Mesenteric fat pad (tissue), 1 donor: ENCODE data around the gene PTBP3. TPM values are rescaled to one million over a fixed set of nuclear protein-coding genes. Genes with fewer than 3 reads are reported as not detected.
"Not testable (repeated sequence)": the region's sequence is repeated elsewhere in the genome, so short reads cannot be mapped to it uniquely, and the experiment has no call there.

ENCODE experiments used
- DNase-seq: peaks from one replicate; pipeline ENCODE4 v3.0.0-alpha.2; 2020; ENCODE audit warnings: low spot score
- total RNA-seq: library from RNA; stranded (reverse); fragmentation: NEBNext Ultra II Directional; extraction: Animal tissue kit (Norgen Biotek cat#: 25700); gene quantifications from one replicate; pipeline ENCODE4 v1.2.1, GENCODE V29; 2021
- donor health status: DM: yes; HTN: yes; CAD: no.

Gene PTBP3
- total RNA-seq, 1 donor from 2014 or later, result 53.6 TPM

DNA sequence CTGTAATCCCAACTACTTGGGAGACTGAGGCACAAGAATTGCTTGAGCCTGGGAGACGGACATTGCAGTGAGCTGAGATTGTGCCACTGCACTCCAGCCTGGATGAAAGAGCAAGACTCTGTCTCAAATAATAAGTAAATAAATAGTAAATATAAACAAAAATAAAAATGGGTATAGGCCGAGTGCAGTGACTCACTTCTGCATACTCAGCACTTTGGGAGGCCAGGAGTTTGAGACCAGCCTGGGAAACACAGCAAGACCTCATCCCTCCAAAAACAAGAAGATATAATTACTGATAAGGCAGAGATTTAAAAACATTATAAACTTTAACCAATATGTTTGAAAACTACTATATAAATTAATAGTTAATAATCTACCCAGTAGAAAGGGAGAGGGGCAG is 120.5 kb downstream of the PTBP3 start:
- DNase-seq, result no peak

DNA sequence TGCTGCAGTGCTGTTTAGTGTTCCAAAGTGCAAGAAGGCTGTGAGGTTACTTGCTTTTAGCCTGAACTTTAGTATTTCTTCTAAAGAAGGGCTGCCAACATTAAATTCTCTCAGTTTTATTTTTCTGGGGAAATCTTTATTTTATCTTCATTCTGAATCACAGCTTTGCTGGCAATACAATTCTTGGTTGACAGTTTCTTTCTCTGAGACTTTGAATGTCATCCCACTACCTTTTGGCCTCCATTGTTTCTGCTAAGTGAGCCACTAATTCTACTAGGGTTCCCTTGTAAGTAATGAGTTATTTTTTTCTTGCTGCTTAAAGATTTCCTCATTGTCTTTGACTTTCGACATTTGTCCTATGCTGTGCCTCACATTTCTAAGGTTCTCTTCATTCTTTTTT is 126.0 kb downstream of the PTBP3 start:
- no peak for DNase-seq

DNA sequence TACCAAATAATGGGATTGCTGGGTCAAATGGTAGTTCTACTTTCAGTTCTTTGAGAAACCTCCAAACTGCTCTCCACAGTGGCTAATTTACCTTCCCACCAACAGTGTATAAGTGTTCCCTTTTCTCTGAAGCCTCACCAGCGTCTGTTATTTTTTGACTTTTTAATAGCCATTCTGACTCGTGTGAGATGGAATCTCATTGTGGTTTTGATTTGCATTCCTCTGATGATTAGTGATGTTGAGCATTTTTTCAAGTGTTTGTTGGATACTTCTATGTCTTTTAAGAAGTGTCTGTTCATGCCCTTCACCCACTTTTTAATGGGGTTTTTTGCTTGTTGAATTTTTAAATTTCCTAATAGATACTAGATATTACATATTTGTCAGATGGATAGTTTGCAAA is 129.9 kb downstream of the PTBP3 start:
- no peak for DNase-seq

DNA sequence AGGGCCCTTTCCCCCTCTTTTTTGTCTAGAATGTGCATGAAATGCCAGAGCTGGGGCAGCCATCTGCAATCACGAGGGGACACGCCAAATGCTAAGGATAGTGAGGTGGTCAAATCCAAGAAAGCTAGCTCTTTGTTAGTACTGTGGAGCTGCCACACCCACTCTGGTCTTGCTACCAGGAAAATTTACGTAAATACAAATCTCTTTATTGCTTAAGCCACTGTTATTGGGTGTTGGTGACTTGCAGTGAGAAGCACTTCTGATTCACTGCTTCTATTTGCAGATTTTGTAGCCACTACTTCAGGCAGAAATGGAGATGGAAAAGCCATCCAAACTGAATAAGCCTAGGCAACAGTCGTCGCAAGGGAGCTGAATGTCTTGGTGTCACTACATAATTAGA is 132.7 kb downstream of the PTBP3 start:
- DNase-seq, result no peak

DNA sequence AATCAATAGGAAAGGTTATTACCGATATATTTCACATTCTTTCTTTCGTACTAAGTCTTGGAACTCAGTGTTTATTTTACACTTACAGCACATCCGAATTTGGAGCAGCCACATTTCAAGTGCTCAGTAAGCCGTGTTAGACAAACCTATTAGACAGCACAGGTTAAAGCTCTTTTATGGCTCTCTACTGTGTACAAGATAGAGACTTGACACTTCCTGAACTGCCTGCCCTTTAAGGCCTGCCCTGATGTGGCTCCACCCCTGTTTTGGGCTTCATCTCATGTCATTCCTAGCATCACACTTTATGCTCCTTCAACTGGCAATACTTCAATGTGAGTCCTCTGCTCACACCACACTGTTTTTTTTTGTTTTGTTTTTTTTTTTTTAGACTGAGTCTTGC is 134.8 kb downstream of the PTBP3 start:
- no peak for DNase-seq

DNA sequence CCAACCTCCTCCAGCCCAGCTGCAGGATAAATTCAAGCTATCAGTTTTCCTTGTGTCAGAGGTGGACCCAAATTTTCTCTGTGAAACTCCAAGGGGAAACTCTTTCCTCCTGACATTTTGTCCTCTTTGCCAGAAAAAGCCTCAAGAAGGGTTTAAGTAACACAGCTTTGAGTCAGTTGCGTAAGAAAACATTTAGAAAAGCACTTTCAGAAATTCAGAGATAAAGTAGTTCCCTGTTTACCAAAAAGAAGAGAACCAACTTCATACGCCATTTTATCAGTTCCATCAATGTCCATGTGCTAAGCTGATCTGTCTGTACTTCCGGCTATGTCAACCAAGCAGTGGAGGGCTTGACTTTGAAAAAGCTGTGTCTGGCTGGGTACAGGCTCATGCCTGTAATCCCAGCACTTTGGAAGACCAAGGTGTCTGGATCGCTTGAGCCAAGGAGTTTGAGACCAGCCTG is 138.4 kb downstream of the PTBP3 start:
- no peak for DNase-seq

DNA sequence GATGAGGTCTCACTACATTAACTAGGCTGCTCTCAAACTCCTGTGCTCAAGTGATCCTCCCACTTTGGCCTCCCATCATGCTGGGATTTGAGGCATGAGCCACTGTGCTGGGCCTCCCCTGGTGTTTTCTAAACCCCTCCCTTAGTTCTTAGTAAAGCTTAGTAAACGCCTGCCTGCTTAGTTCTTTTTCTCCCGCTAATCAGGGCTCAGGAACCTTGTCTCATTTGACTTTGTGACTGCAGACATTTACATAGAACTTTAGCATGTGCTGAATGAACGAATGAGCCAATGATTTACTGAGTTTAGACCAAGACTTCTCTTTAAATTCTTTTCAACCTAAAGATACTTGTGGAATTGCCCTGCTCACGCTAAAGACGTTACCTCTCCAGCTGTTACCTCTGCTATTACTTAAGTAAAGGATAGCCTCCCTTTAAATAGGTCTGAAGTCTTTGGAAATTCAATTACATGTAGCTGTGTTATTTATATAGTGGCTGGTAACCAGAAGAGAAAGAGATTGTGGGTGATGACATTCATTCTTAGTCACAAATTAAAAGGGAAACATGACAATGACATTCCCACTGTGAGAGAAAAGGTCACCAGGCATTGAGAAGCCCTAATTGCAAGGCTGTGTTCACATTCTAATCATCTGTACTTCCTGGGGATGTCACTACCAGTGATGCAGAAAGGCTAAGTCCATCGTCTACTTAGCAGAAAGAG is 139.7 kb downstream of the PTBP3 start:
- DNase-seq, result no peak

DNA sequence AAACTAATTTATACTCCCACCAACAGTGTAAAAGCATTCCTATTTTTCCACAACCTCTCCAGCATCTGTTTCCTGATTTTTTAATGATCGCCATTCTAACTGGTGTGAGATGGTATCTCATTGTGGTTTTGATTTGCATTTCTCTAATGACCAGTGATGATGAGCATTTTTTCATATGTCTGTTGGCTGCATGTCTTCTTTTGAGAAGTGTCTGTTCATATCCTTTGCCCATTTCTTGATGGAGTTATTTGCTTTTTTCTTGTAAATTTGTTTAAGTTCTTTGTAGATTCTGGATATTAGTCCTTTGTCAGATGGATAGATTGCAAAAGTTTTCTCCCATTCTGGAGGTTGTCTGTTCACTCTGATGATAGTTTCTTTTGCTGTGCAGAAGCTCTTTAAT is 143.1 kb downstream of the PTBP3 start:
- not testable (repeated sequence) for DNase-seq

DNA sequence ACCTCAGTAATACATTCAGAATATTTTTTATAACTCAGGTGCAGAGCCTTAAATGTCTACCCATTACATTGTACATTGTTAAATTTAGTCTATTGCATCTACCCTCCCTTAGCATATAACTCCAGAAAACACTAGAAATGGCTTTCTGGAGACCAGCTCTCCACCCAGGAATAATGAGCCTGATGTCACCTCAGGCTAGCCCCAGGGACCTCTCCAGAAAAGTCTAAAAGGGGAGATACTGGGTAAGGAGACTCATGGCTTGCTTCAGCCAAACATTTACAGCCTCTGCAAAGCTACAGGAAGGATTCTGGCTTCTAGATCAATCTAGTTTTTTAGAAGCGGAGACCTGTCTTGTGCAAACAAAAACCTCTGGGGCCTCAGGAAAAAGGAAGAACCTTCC is 144.5 kb downstream of the PTBP3 start:
- DNase-seq, result no peak

DNA sequence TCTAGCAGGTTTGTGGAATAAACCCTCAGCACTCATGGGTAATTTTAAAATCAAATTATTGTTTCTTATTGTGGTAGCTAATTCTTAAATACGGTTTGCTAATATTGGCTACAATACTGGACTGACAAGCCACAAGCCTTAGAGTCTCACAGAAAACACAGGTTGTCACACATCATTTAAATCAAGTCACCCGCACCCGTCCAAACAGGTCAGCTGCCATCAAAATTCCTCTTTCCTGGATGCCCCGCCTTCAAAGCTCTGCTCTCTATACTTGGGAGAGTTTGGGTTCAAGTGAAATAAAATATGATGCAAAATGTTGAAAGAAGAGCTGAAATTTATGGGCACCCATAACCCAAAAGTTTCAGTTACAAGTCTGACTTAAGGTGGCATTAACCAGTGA is 146.0 kb downstream of the PTBP3 start:
- no peak for DNase-seq

DNA sequence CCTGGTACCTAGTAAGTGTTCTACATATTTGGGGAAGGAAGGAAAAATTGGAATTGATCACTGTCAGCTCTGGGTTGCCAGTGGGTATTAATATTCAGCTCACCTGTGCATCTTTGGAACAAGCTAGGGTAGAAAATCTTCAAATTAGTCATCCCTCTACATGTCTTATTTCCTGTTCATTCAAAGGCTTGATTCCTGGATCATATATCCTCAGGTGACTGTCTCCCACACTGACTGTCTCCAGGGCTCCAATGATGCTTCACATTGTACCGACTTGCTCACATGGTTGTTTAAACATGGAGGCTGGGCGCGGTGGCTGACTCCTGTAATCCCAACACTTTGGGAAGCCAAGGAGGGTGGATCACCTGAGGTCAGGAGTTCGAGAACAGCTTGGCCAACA is 146.7 kb downstream of the PTBP3 start:
- DNase-seq, result no peak

DNA sequence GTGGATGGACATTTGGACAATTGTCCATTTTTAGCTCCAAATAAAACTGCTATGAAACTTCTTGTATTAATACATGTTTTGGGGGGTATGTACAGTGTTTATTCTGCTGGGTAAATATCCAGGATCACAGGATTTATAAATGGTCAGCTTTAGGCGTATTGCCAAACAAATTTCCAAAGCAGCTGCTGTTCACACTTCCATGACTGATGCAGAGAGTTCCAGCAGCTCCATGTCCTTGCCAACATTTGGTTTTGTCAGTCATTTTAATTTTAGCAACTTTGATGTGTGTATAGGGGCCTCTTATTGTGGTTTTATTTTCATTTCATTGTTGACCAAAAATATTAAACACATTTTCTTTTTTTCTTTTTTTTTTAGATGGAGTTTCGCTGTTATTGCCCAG is 148.5 kb downstream of the PTBP3 start:
- no peak for DNase-seq

DNA sequence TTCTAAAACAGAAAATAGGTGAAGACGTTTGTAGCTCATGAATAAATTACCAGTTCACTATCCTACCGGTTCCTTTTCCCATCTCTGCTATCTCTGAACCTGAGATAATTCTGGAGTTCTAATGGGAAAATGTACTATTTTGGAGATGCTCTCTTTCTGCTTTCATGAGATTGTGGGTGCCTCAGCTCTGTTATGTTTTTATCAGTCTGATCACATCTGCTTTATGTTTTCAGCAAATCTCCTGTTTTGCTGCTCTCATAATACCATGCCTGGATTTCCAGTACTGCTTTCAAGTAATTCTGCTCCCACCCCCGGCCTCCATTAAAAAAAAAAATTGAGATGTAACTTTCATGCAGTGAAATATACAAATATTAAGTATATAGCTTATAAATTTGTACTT is 149.2 kb downstream of the PTBP3 start:
- no peak for DNase-seq

DNA sequence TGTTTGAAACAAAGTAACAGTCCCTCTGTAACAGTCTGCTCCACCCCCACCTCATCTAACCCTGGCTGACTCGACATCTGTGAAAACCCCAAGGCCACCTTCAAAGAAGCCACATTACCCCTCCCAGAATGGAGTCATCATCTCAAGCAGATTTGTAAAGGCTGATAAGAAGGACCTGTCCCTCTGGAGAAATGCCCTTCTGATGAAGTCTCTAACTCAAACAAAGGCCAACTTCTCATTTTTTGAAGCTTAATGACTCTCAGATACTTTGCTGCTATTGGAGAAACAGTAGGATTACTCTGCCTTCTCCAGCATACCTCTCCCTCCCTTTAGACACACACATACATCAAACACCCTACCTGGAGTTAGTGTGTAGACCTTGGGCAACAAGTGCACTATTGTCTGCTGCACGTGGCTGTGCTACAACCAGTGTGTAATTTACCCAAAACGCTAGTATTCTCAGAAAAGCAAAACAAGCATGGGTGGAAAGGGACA is 153.0 kb downstream of the PTBP3 start:
- DNase-seq, result no peak

DNA sequence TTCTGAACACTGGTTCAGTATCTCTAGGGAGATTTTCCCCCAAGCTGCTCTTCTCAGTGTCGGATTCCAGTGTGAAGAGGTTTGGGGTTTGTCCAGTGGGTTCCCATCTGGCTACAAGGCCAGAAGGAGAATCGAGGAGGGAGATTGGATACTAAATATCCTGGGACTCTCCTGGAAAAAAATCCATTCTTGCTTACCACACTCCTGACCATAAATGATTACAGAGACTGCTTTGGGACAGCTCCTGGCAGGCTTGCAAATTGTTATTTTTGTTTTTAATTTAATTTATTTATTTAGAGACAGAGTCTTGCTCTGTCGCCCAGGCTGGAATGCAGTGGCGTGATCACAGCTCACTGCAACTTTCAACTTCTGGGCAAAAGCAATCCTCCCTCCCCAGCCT is 153.6 kb downstream of the PTBP3 start:
- no peak for DNase-seq

DNA sequence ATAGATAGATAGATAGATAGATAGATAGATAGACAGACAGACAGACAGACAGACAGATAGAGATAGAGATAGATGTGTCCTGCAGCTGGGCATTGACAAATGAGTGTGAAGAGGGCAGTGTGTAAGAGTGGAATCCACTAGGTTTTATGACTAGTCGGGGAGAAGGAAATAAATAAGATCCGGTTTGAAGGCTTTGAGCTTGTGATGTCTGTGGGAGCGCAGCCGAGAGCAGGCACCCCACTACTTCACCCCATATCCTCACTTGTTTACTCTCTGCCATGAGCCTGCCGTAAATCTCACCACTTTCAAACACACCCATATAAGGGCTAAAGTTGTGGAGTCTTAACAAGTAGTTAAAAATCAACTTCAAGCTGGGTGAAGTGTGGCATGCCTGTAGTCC is 156.9 kb downstream of the PTBP3 start:
- DNase-seq, result no peak

DNA sequence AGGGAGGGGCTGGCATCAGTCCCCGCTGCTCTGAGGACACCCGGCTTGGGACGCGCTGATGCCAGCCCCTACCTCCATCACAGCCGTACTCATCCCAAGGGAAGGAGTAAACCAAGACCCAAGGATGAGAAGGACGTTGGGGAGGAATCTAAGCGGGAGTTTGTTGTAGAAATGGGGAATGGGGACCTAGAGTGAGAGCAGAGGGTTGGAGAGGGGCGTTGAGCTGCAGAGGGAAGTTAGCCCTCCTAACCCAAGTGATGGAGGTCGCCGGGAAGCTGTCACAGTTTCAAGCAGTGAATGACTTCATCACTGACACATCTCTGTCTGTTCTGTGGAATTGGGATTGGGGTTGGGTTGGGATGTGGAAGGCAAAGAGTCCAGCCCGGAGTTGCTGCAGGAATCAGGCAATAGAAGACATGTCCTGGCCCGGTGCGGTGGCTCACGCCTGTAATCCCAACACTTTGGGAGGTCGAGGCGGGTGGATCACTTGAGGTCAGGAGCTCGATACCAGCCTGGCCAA is 157.6 kb downstream of the PTBP3 start:
- no peak for DNase-seq

DNA sequence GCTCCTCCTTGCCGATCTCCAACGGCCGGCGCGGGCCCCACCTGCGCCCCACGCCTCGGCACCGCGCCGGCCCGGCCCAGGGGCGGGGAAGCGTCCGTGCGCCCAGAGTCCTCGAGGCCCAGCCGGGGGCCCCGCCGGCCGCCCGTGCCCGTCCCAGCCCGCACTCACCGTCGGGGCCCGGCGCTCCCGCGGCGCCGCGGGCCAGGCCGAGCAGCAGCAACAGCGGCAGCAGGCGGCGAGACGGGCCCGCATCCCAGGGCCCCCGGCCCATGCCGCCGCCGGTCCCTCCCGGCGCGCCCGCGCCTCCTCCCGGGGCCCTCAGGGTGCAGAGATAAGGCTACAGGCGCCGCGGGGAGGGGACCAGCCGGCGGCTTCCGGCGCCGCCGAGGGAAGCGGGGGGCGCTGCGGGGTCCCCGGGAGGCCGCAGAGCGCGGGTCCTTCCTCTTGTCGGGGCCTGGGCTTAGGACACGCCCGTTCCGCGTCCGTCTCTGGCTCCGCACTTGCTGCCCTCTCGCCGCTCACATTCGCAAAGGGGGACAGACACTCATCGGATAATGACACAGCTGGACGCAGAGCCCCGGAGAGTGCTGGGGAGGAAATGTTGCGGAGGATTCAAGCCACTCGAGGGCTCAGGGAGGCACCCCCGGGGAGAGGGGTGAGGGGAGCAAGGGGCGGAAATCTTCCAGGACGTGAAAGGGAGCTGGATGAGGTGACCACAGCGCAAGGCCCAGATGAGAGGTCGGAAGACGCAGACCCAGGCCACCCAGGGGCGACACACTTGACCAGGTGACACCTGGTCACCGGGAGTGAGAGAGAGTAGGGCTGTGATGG is 158.2 kb downstream of the PTBP3 start, which contains the start of gene SUSD1:
SUSD1 (minus strand) TSS at position 333 of the 831 bp plus-strand sequence; CDS start at position 271, 62 bp downstream.
- DNase-seq, result no peak

DNA sequence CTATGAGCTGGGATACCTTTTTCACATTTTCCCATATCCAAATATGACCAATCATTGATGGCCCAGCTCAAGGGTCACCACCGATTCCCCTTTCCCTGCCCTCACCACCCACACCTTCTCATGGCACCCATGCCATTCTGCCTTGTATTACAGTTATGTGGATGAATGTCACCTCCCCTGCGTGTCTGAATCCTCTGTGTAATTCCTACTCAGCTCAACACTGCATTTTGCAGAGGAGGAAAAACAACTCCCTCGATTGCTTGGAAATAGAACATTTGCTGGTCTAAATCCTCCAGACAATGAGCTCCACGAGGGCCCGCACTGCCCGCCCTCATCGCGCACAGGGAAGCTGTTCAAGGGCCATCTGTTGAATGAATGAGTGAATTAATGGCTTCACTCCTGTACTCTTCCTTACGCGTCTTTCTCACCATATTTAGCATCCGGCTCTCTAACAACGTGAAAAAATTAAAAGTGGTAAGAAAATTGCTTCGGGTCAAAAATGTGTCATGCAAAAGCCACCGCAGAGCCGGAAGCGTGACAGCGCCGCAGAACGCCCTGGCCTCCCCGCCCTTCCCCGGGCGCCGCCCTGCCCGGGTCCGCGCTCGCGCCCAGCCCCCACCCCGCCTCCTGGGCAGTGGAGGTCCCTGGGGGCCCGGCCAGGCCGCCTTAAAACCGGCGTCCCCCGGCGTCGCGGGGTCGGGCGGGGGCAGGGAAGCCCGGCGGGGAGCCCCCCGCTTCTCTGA is 159.0 kb downstream of the PTBP3 start:
- peak; percentile 92 for DNase-seq

DNA sequence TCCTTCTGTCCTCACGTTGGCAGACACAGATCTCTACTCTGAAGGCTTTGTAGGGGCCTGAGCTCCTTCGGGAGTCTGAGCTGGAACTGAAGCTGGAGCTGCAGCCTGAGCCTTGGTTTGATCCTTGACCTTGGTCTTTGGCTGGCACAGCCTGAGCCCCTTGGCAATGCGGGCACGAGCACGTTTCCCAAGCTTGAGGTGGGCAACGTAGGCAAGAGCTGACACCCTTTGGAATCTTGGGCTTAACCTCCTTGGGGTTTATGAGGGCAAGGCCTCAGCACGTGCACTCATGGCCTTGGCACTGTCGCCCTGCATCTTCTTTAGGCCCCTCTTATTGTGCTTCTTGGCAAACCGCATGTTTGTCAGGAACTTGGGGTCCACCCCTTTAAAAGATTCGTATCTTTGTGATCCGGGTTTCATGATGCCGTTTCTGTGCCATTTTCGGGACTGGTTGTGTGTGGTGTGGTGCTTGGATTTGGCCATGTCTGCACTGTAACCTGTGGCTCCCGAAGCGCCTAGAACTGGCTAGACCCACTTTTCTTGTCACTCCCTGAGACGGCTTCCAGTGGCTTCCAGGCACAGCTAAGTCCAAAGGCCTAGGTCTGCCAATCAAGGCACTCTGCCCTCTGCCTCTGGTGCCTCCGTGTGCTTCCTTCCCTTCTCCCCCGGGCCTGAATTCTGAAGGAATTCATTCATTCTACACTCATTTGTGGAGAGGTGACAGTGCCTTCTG is 159.8 kb downstream of the PTBP3 start:
- DNase-seq, result no peak

DNA sequence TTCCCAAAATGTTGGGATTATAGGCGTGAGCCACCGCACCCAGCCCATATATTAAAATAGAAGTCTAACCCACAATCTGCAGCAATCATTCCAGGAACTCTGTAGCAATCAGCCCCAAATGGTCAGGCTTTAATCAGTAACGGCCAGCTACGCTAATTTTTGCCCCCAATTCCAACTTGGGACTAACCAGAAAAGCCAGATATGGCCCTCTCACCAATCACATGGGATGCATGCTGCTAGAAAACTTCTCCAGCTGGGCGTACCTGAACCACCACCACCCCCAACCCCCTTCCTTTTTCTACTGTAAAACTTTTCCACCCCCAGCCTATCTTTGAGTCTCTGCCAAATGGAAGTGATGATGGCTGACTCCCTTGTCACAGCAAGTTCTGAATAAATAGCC is 162.5 kb downstream of the PTBP3 start:
- no peak for DNase-seq
